MM.1S (cell line): ENCODE results near the gene EPHA2.

Source experiments
- DNase-seq: peaks from one replicate; pipeline ENCODE4 v3.0.0-alpha.2; 2015
- H2AFZ ChIP-seq: fragments of 300-600 bp; sonication (generic); 2 replicates; pipeline ENCODE4 v1.6.0; 2016; ENCODE audit warnings: antibody characterized with exemption, low read length
- H3F3A ChIP-seq: fragments of 300-600 bp; sonication (generic); 2 replicates; pipeline ENCODE4 v1.6.1; 2016; ENCODE audit warnings: mild to moderate bottlenecking, antibody characterized with exemption, low read length, moderate library complexity, mixed read lengths; ENCODE audit not compliant: insufficient read depth
- H3K27ac ChIP-seq: fragments of 300-600 bp; sonication (generic); 2 replicates; pipeline ENCODE4 v1.5.1; 2016; ENCODE audit warnings: mild to moderate bottlenecking, low read length
- H3K27me3 ChIP-seq: fragments of 300-600 bp; sonication (generic); replicated peaks from 2 replicates; pipeline ENCODE4 v1.6.0; 2016; ENCODE audit warnings: low read length; ENCODE audit not compliant: insufficient read depth
- H3K36me3 ChIP-seq: fragments of 300-600 bp; sonication (generic); replicated peaks from 2 replicates; pipeline ENCODE4 v1.6.1; 2016; ENCODE audit warnings: mild to moderate bottlenecking, low read length, mixed read lengths; ENCODE audit not compliant: insufficient read depth
- H3K4me1 ChIP-seq: fragments of 300-600 bp; sonication (generic); 2 replicates; pipeline ENCODE4 v1.6.1; 2016; ENCODE audit warnings: low read length, mixed read lengths
- H3K4me2 ChIP-seq: fragments of 300-600 bp; sonication (generic); 2 replicates; pipeline ENCODE4 v1.6.0; 2016; ENCODE audit warnings: low read depth, low read length
- H3K4me3 ChIP-seq: fragments of 300-600 bp; sonication (generic); 2 replicates; pipeline ENCODE4 v1.5.1; 2016; ENCODE audit warnings: low read length, mixed read lengths
- H3K79me2 ChIP-seq: fragments of 300-600 bp; sonication (generic); 2 replicates; pipeline ENCODE4 v1.6.1; 2016; ENCODE audit warnings: mixed run types, low read length, mixed read lengths
- H3K9ac ChIP-seq: fragments of 300-600 bp; sonication (generic); 2 replicates; pipeline ENCODE4 v1.6.1; 2016; ENCODE audit warnings: low read length, mixed read lengths
- H3K9me2 ChIP-seq: fragments of 300-600 bp; sonication (generic); replicated peaks from 2 replicates; pipeline ENCODE4 v1.6.1; 2016; ENCODE audit warnings: mild to moderate bottlenecking, low read length, mixed read lengths; ENCODE audit not compliant: insufficient read depth
- H3K9me3 ChIP-seq: fragments of 300-600 bp; sonication (generic); replicated peaks from 2 replicates; pipeline ENCODE4 v1.6.1; 2016; ENCODE audit warnings: mild to moderate bottlenecking, low read length, mixed read lengths; ENCODE audit not compliant: insufficient read depth
- H4K20me1 ChIP-seq: fragments of 300-600 bp; sonication (generic); 2 replicates; pipeline ENCODE4 v1.6.1; 2016; ENCODE audit warnings: mild to moderate bottlenecking, low read length, moderate library complexity, mixed read lengths; ENCODE audit not compliant: insufficient read depth
- CTCF ChIP-seq: fragments of 300-600 bp; sonication (generic); IDR thresholded peaks from 2 replicates; pipeline ENCODE4 v1.5.1; 2016; ENCODE audit warnings: antibody characterized with exemption, low read length, mixed read lengths
- EZH2 ChIP-seq: fragments of 300-600 bp; sonication (generic); optimal IDR thresholded peaks from 2 replicates; pipeline ENCODE3; 2017; ENCODE audit warnings: low read depth, mild to moderate bottlenecking, antibody characterized with exemption, low read length, mixed read lengths
- EZH2phosphoT487 ChIP-seq: fragments of 300-600 bp; sonication (generic); IDR thresholded peaks from 2 replicates; pipeline ENCODE4 v1.6.1; 2018; ENCODE audit warnings: antibody characterized with exemption, low read length

Gene EPHA2

GRCh38 chr1:16132325-16132785 lies 23.5 kb downstream of the EPHA2 start:
- TF ChIP-seq EZH2 (no peak), CTCF (no peak), EZH2phosphoT487 (no peak)
- Histone ChIP-seq H3K36me3 (no peaks in the 10 kb centered on the region), H3K4me2 (no peak overlapping the region), H4K20me1 (no peaks in the 10 kb centered on the region), H3K9ac (no peak overlapping the region), H3K27ac (no peak overlapping the region), H3F3A (no peaks in the 10 kb centered on the region), H3K4me3 (no peak overlapping the region), H3K9me3 (no peaks in the 10 kb centered on the region), H3K9me2 (no peaks in the 10 kb centered on the region), H2AFZ (no peak overlapping the region), H3K79me2 (no peaks in the 10 kb centered on the region), H3K4me1 (no peaks in the 10 kb centered on the region), H3K27me3 (peaks cover 82% of the 10 kb centered on the region)
- DNase-seq = no peak

GRCh38 chr1:16131636-16132324 lies 24.1 kb downstream of the EPHA2 start:
- no peak overlapping the region for H3K4me3 ChIP-seq
- H4K20me1 ChIP-seq = no peaks in the 10 kb centered on the region
- no peaks in the 10 kb centered on the region for H3K9me3 ChIP-seq
- H3K27ac ChIP-seq = no peak overlapping the region
- H3K4me1 ChIP-seq = no peaks in the 10 kb centered on the region
- H3K9me2 ChIP-seq = no peaks in the 10 kb centered on the region
- TF ChIP-seq EZH2 (no peak), CTCF (no peak), EZH2phosphoT487 (no peak)
- no peak overlapping the region for H3K4me2 ChIP-seq
- H3F3A ChIP-seq = no peaks in the 10 kb centered on the region
- no peak for DNase-seq
- peaks cover 88% of the 10 kb centered on the region for H3K27me3 ChIP-seq
- H3K79me2 ChIP-seq = no peaks in the 10 kb centered on the region
- H2AFZ ChIP-seq = no peak overlapping the region
- no peaks in the 10 kb centered on the region for H3K36me3 ChIP-seq
- no peak overlapping the region for H3K9ac ChIP-seq

GRCh38 chr1:16130827-16131226 lies 25.0 kb downstream of the EPHA2 start:
- Histone ChIP-seq H3F3A (no peaks in the 10 kb centered on the region), H3K27ac (no peak overlapping the region), H3K9me2 (no peaks in the 10 kb centered on the region), H3K4me1 (no peaks in the 10 kb centered on the region), H3K4me3 (no peak overlapping the region), H3K9me3 (no peaks in the 10 kb centered on the region), H4K20me1 (no peaks in the 10 kb centered on the region), H3K79me2 (no peaks in the 10 kb centered on the region), H3K27me3 (peaks cover 96% of the 10 kb centered on the region), H2AFZ (no peak overlapping the region), H3K36me3 (no peaks in the 10 kb centered on the region), H3K9ac (no peak overlapping the region), H3K4me2 (no peak overlapping the region)
- no peak for TF ChIP-seq EZH2phosphoT487
- no peak for TF ChIP-seq EZH2
- no peak for TF ChIP-seq CTCF
- no peak for DNase-seq
